Gastrocnemius medialis (tissue), 4 donors: ENCODE results near the gene TSKS.

Experiments used
- CTCF ChIP-seq, 5 experiments: fragments of 450-650 bp in 3 of 5; fragments of 200-600 bp in 2 of 5; sonication (generic) in 2 of 5; IDR thresholded peaks in 4 of 5; conservative IDR thresholded peaks in 1 of 5; 1 replicate in 4 of 5; 2 replicates in 1 of 5; pipeline ENCODE4 v1.5.1; 2016 to 2019; ENCODE audit warnings: antibody characterized with exemption in 5 of 5, mild to moderate bottlenecking in 3 of 5, moderate library complexity in 3 of 5
- POLR2A ChIP-seq, 2 donors: fragments of 450-650 bp; IDR thresholded peaks; one replicate each; pipeline ENCODE4 v1.6.1; 2017; ENCODE audit warnings: antibody characterized with exemption in 2 of 2, mild to moderate bottlenecking in 2 of 2, moderate library complexity in 2 of 2

- no peak for TF ChIP-seq CTCF (IDR thresholded peaks at IDR 0.05 in 4 of 5, conservative IDR thresholded peaks at IDR 0.05 in 1 of 5)
- TF ChIP-seq POLR2A (IDR thresholded peaks at IDR 0.05), result no peak
Measured at GRCh38 chr19:49692147-49692506, 71.0 kb downstream of the TSKS start.
